Activated B cell treated with CpG ODN at 0.5 μM for 24 hours (primary cell): ENCODE data around the gene TEX51. TPM values are rescaled to one million over a fixed set of nuclear protein-coding genes. Genes with fewer than 3 reads are reported as not detected.

Experiments used
- ATAC-seq: fragments of 200-7000 bp; cut with Tn5 transposase; one replicate; pipeline ENCODE4 v1.10.0; 2021; ENCODE audit warnings: low read depth, mild to moderate bottlenecking, moderate library complexity
- CTCF ChIA-PET: fragments of 350-600 bp; sonication (Branson Sonifier 250); formaldehyde crosslinking; loops from one replicate; lab custom pipeline; 2021; ENCODE audit warnings: antibody characterized with exemption; lab: Charles Lee
- POLR2A ChIA-PET: fragments of 350-600 bp; sonication (Branson Sonifier 250); formaldehyde crosslinking; loops from one replicate; lab custom pipeline; 2021; ENCODE audit warnings: antibody characterized with exemption; lab: Charles Lee
- DNase-seq: peaks from one replicate; pipeline ENCODE4 v3.0.0; 2022
- H3K27ac Mint-ChIP-seq: one replicate; pipeline ENCODE4 v1.8.0; 2020; ENCODE audit warnings: mixed read lengths
- H3K27me3 Mint-ChIP-seq: one replicate; pipeline ENCODE4 v1.8.0; 2021; ENCODE audit warnings: mixed read lengths
- H3K36me3 Mint-ChIP-seq: one replicate; pipeline ENCODE4 v1.8.0; 2021; ENCODE audit warnings: low read depth, mixed read lengths
- H3K4me1 Mint-ChIP-seq: one replicate; pipeline ENCODE4 v1.8.0; 2021; ENCODE audit warnings: mixed read lengths
- H3K4me3 Mint-ChIP-seq: one replicate; pipeline ENCODE4 v1.8.0; 2020; ENCODE audit warnings: mild to moderate bottlenecking, mixed read lengths
- H3K9me3 Mint-ChIP-seq: one replicate; pipeline ENCODE4 v1.8.0; 2020; ENCODE audit warnings: mixed read lengths
- intact Hi-C: fragments of 100-400 bp; cut with micrococcal nuclease; formaldehyde crosslinking; loops from one replicate; pipeline ENCODE4 v1.15.1; 2024
- total RNA-seq: library from RNA; stranded (reverse); gene quantifications from 2 replicates; pipeline ENCODE4 v1.2.3, GENCODE V29; 2022
- TF ChIP-seq, protein P1 (sequence below): fragments of 200-600 bp; IDR thresholded peaks from one replicate; pipeline ENCODE4 v1.8.0; 2022; ENCODE audit warnings: antibody characterized with exemption, mild to moderate bottlenecking

The TEX51 gene
- total RNA-seq, 1 donor from 2014 or later, result not detected

- Mint-ChIP-seq H3K27me3 (peaks cover 12% of the 10 kb centered on the region), H3K27ac (no peak overlapping the region), H3K4me1 (peaks cover 6% of the 10 kb centered on the region), H3K36me3 (no peaks in the 10 kb centered on the region), H3K9me3 (no peaks in the 10 kb centered on the region), H3K4me3 (no peak overlapping the region)
- ChIA-PET POLR2A (no interaction called here), CTCF (no interaction called here)
- intact Hi-C loops, result no loop called here
- no peak for ATAC-seq
- TF ChIP-seq, protein P1, sequence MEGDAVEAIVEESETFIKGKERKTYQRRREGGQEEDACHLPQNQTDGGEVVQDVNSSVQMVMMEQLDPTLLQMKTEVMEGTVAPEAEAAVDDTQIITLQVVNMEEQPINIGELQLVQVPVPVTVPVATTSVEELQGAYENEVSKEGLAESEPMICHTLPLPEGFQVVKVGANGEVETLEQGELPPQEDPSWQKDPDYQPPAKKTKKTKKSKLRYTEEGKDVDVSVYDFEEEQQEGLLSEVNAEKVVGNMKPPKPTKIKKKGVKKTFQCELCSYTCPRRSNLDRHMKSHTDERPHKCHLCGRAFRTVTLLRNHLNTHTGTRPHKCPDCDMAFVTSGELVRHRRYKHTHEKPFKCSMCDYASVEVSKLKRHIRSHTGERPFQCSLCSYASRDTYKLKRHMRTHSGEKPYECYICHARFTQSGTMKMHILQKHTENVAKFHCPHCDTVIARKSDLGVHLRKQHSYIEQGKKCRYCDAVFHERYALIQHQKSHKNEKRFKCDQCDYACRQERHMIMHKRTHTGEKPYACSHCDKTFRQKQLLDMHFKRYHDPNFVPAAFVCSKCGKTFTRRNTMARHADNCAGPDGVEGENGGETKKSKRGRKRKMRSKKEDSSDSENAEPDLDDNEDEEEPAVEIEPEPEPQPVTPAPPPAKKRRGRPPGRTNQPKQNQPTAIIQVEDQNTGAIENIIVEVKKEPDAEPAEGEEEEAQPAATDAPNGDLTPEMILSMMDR, result no peak
- DNase-seq, result no peak
Observed at GRCh38 chr2:126936219-126936723, 37.6 kb downstream of the TEX51 start.

DNA sequence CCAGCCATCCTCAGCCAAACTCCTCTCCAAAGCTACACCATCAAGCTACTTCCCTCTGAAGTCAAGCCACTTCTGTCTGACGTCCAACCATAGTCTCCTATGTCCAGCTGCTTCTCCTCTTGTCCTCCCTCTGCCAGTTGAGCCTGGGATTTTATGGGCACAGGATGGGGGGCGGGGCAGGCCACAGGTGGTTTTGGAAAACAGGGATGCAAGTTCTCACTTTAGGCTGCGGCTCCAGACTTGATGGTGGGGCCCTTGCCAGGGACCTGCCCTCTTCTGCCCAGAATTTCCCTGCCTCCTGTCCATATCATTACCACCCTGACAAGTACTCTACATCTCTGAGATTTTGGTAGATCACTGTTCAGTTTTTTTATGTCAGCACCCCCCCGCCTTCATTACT, 41.6 kb downstream of the TEX51 start:
- no peak overlapping the region for H3K27ac Mint-ChIP-seq
- H3K36me3 Mint-ChIP-seq, result no peaks in the 10 kb centered on the region
- H3K4me3 Mint-ChIP-seq, result no peak overlapping the region
- DNase-seq, result no peak
- peaks cover 5% of the 10 kb centered on the region for H3K9me3 Mint-ChIP-seq
- CTCF ChIA-PET, result no interaction called here
- peaks cover 6% of the 10 kb centered on the region for H3K4me1 Mint-ChIP-seq
- no peak for ATAC-seq
- TF ChIP-seq, protein P1, result no peak
- peaks cover 18% of the 10 kb centered on the region for H3K27me3 Mint-ChIP-seq
- intact Hi-C loops, result no loop called here
- POLR2A ChIA-PET, result no interaction called here

DNA sequence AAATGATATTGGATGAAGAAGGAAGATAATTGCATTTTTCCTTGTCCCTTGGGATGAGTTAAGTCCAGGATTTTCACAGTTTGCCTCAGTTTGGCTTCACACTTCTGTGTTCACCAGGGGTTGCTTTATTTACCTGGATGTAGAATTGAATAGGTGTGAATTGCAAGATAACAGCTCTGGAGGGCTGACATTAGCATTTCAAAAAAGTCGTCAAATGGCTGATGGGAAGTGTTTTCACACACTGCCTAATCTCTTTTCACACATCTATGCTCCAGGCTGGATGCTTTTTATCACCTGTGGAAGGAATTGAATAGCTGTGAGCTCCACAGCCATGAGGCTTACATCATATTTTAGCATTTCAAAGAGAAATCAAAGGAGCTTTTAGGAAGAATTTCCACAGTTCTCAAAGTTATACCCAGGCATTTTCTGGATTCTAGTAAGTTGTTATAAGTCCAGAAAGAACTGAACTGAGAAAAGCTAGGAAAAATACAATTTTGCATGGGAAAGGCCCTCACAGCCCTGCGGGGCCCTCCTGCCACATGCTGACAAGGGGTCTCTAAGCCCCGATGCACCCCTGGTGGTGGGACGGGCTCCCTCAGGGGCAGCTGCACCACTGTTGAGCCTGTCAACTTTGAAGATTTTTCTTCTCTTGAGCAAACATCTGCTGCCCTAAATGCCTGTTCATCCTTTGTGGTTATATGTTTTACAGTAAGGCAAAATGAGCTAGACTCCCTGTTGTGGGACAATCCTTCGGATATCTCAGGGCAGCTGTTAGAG, 43.9 kb downstream of the TEX51 start:
- Mint-ChIP-seq H3K9me3 (peaks cover 5% of the 10 kb centered on the region), H3K4me1 (no peaks in the 10 kb centered on the region), H3K27me3 (peaks cover 16% of the 10 kb centered on the region), H3K4me3 (no peak overlapping the region), H3K36me3 (no peaks in the 10 kb centered on the region), H3K27ac (no peak overlapping the region)
- intact Hi-C loops, result no loop called here
- ChIA-PET CTCF (no interaction called here), POLR2A (no interaction called here)
- TF ChIP-seq, protein P1, result no peak
- DNase-seq, result no peak
- no peak for ATAC-seq

- Mint-ChIP-seq H3K9me3 (peaks cover 5% of the 10 kb centered on the region), H3K27ac (no peak overlapping the region), H3K4me3 (no peak overlapping the region), H3K4me1 (no peaks in the 10 kb centered on the region), H3K36me3 (no peaks in the 10 kb centered on the region), H3K27me3 (peaks cover 16% of the 10 kb centered on the region)
- POLR2A ChIA-PET, result no interaction called here
- TF ChIP-seq, protein P1, result no peak
- no peak for ATAC-seq
- intact Hi-C loops, result no loop called here
- CTCF ChIA-PET, result no interaction called here
- no peak for DNase-seq
Observed at GRCh38 chr2:126943612-126944348, 45.1 kb downstream of the TEX51 start.

DNA sequence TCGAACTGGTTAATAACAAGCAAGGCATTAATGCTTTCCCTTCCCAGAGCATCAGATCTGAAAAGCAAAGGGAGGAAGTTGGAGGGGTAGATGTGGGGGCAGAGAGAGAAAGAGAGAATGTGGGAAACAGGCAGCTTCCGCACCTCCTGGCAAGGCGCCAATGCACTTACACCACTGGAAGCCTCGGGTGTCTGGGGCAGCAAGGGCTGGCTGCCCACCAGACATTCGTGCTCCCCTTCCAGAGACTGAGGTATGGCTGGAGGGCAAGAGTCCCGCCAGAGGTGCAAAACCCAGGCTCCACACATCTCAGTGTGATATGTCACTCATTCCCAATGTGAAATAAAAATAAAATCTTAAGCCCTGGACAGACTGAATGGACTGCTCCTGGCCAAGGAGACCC, 46.4 kb downstream of the TEX51 start:
- POLR2A ChIA-PET, result no interaction called here
- Mint-ChIP-seq H3K36me3 (no peaks in the 10 kb centered on the region), H3K4me3 (no peak overlapping the region), H3K27ac (no peak overlapping the region), H3K4me1 (no peaks in the 10 kb centered on the region), H3K9me3 (peaks cover 5% of the 10 kb centered on the region), H3K27me3 (peaks cover 20% of the 10 kb centered on the region)
- intact Hi-C loops, result no loop called here
- DNase-seq (no peak), ATAC-seq (no peak)
- CTCF ChIA-PET, result no interaction called here
- TF ChIP-seq, protein P1, result no peak
